Neutrophil (primary cell): ENCODE data around the gene IGFBP4.

Source experiments
- H3K27ac ChIP-seq: fragments of 200-600 bp; sonication (generic); 2 replicates; pipeline ENCODE4 v1.5.1; 2016; ENCODE audit warnings: mild to moderate bottlenecking, moderate library complexity
- H3K27me3 ChIP-seq: fragments of 200-600 bp; sonication (generic); 2 replicates; pipeline ENCODE4 v1.6.0; 2016; ENCODE audit warnings: mild to moderate bottlenecking
- H3K36me3 ChIP-seq: fragments of 200-600 bp; sonication (generic); 2 replicates; pipeline ENCODE4 v1.5.1; 2017
- H3K4me1 ChIP-seq, 2 experiments: fragments of 200-600 bp in 1 of 2; sonication (generic) in 1 of 2; 1 replicate in 1 of 2; 2 replicates in 1 of 2; pipeline versions ENCODE4 v1.5.1 to v1.6.1; 2013 to 2016; ENCODE audit warnings: low read depth in 1 of 2, low read length in 1 of 2, mild to moderate bottlenecking in 1 of 2, moderate library complexity in 1 of 2; ENCODE audit not compliant: control insufficient read depth in 1 of 2, insufficient read depth in 1 of 2
- H3K4me3 ChIP-seq, 2 experiments: fragments of 200-600 bp in 1 of 2; sonication (generic) in 1 of 2; 1 replicate in 1 of 2; 2 replicates in 1 of 2; pipeline ENCODE4 v1.5.1; 2013 to 2016; ENCODE audit warnings: low read depth in 1 of 2, low read length in 1 of 2, mild to moderate bottlenecking in 1 of 2, moderate library complexity in 1 of 2
- H3K9me3 ChIP-seq: fragments of 200-600 bp; sonication (generic); 2 replicates; pipeline ENCODE4 v1.5.1; 2016
- CTCF ChIP-seq: fragments of 200-600 bp; sonication (generic); IDR thresholded peaks from 2 replicates; pipeline ENCODE4 v1.5.1; 2016; ENCODE audit warnings: antibody characterized with exemption

The IGFBP4 gene

GRCh38 chr17:40487371-40488020 is 44.2 kb downstream of the IGFBP4 start:
- TF ChIP-seq CTCF, result no peak
- no peak overlapping the region for H3K4me3 ChIP-seq
- peaks cover 0 to 3% of the 10 kb centered on the region in 2 experiments for H3K4me1 ChIP-seq
- H3K27me3 ChIP-seq, result peaks cover 66% of the 10 kb centered on the region
- no peaks in the 10 kb centered on the region for H3K9me3 ChIP-seq
- H3K27ac ChIP-seq, result no peak overlapping the region
- H3K36me3 ChIP-seq, result no peaks in the 10 kb centered on the region

- no peak for TF ChIP-seq CTCF
- Histone ChIP-seq H3K27me3 (peaks cover 66% of the 10 kb centered on the region), H3K27ac (no peak overlapping the region), H3K9me3 (no peaks in the 10 kb centered on the region), H3K36me3 (no peaks in the 10 kb centered on the region), H3K4me3 (no peak overlapping the region), H3K4me1 (peaks cover 0 to 3% of the 10 kb centered on the region in 2 experiments)
Measured at GRCh38 chr17:40490289-40490853, 47.1 kb downstream of the IGFBP4 start.

- Histone ChIP-seq H3K36me3 (no peaks in the 10 kb centered on the region), H3K4me1 (peaks cover 0 to 3% of the 10 kb centered on the region in 2 experiments), H3K4me3 (no peak overlapping the region), H3K27ac (no peak overlapping the region), H3K27me3 (peaks cover 66% of the 10 kb centered on the region), H3K9me3 (no peaks in the 10 kb centered on the region)
- no peak for TF ChIP-seq CTCF
Measured at GRCh38 chr17:40490982-40491381, 47.7 kb downstream of the IGFBP4 start.

GRCh38 chr17:40491486-40491885 is 48.2 kb downstream of the IGFBP4 start:
- no peaks in the 10 kb centered on the region for H3K36me3 ChIP-seq

GRCh38 chr17:40493697-40494096 is 50.4 kb downstream of the IGFBP4 start:
- TF ChIP-seq CTCF, result no peak
- Histone ChIP-seq H3K27me3 (peaks cover 64% of the 10 kb centered on the region), H3K27ac (no peak overlapping the region), H3K9me3 (no peaks in the 10 kb centered on the region), H3K4me3 (no peak overlapping the region), H3K36me3 (no peaks in the 10 kb centered on the region), H3K4me1 (no peaks in the 10 kb centered on the region)

More at GRCh38 chr17:40491486-40491885, 48.2 kb downstream of the IGFBP4 start:
- Histone ChIP-seq H3K4me1 (peaks cover 0 to 3% of the 10 kb centered on the region in 2 experiments), H3K4me3 (no peak overlapping the region), H3K27me3 (peaks cover 65% of the 10 kb centered on the region), H3K27ac (no peak overlapping the region), H3K9me3 (no peaks in the 10 kb centered on the region)
- TF ChIP-seq CTCF, result no peak
